HEK293 (cell line): ENCODE measurements around the gene RNF187.

Experiments used
- BCL11A ChIP-seq: fragments of 450-650 bp; formaldehyde crosslinking; IDR thresholded peaks from 2 replicates; pipeline ENCODE4 v1.5.1; 2016; ENCODE audit warnings: low read depth, missing biosample characterization, missing genetic modification characterization
- HOXC10 ChIP-seq: sonication (generic); formaldehyde crosslinking; IDR thresholded peaks from 2 replicates; pipeline ENCODE4 v1.8.1; 2023; ENCODE audit warnings: mild to moderate bottlenecking, missing genetic modification reagents
- RBAK ChIP-seq: fragments of 450-650 bp; formaldehyde crosslinking; IDR thresholded peaks from 2 replicates; pipeline ENCODE4 v1.5.1; 2016; ENCODE audit warnings: missing biosample characterization, missing genetic modification characterization
- YY1 ChIP-seq: fragments of 450-650 bp; formaldehyde crosslinking; IDR thresholded peaks from 2 replicates; pipeline ENCODE4 v1.5.1; 2018; ENCODE audit warnings: missing biosample characterization, missing genetic modification characterization
- ZBTB8A ChIP-seq: fragments of 450-650 bp; formaldehyde crosslinking; IDR thresholded peaks from 2 replicates; pipeline ENCODE4 v1.5.1; 2016; ENCODE audit warnings: missing biosample characterization, missing genetic modification characterization
- ZNF175 ChIP-seq: fragments of 450-650 bp; formaldehyde crosslinking; IDR thresholded peaks from 2 replicates; pipeline ENCODE4 v1.5.1; 2016; ENCODE audit warnings: missing biosample characterization, missing genetic modification characterization
- ZNF2 ChIP-seq: fragments of 450-650 bp; formaldehyde crosslinking; IDR thresholded peaks from 2 replicates; pipeline ENCODE4 v1.5.1; 2016; ENCODE audit warnings: missing biosample characterization, missing genetic modification characterization
- ZNF366 ChIP-seq: fragments of 450-650 bp; formaldehyde crosslinking; conservative IDR thresholded peaks from 2 replicates; pipeline ENCODE4 v1.5.1; 2016; ENCODE audit warnings: missing biosample characterization, missing genetic modification characterization
- ZNF404 ChIP-seq: fragments of 450-650 bp; formaldehyde crosslinking; IDR thresholded peaks from 2 replicates; pipeline ENCODE4 v1.5.1; 2017; ENCODE audit warnings: missing biosample characterization, missing genetic modification characterization
- ZNF433 ChIP-seq: fragments of 450-650 bp; formaldehyde crosslinking; IDR thresholded peaks from 2 replicates; pipeline ENCODE4 v1.5.1; 2016; ENCODE audit warnings: missing biosample characterization, missing genetic modification characterization, low read depth
- ZNF510 ChIP-seq: fragments of 450-650 bp; formaldehyde crosslinking; IDR thresholded peaks from 2 replicates; pipeline ENCODE4 v1.5.1; 2018; ENCODE audit warnings: mild to moderate bottlenecking, missing genetic modification characterization, missing biosample characterization; ENCODE audit not compliant: insufficient replicate concordance
- ZNF529 ChIP-seq: fragments of 450-650 bp; formaldehyde crosslinking; IDR thresholded peaks from 2 replicates; pipeline ENCODE4 v1.5.1; 2017; ENCODE audit warnings: missing genetic modification characterization, missing biosample characterization; ENCODE audit not compliant: insufficient replicate concordance
- ZNF624 ChIP-seq: fragments of 450-650 bp; formaldehyde crosslinking; IDR thresholded peaks from 2 replicates; pipeline ENCODE4 v1.5.1; 2017; ENCODE audit warnings: missing biosample characterization, missing genetic modification characterization
- ZNF776 ChIP-seq: fragments of 450-650 bp; formaldehyde crosslinking; IDR thresholded peaks from 2 replicates; pipeline ENCODE4 v1.5.0; 2017; ENCODE audit warnings: missing biosample characterization, missing genetic modification characterization, borderline replicate concordance
- ZNF843 ChIP-seq: fragments of 450-650 bp; formaldehyde crosslinking; IDR thresholded peaks from 2 replicates; pipeline ENCODE4 v1.5.1; 2016; ENCODE audit warnings: missing biosample characterization, missing genetic modification characterization
- TF ChIP-seq, protein P1 (sequence below): fragments of 450-650 bp; formaldehyde crosslinking; IDR thresholded peaks from 2 replicates; pipeline ENCODE4 v1.5.1; 2016; ENCODE audit warnings: missing biosample characterization, missing genetic modification characterization
- TF ChIP-seq, protein P2 (sequence below): fragments of 450-650 bp; IDR thresholded peaks from 2 replicates; pipeline ENCODE4 v1.5.1; 2018; ENCODE audit warnings: missing biosample characterization, mild to moderate bottlenecking, missing genetic modification characterization
- TF ChIP-seq, protein P3 (sequence below): fragments of 450-650 bp; formaldehyde crosslinking; IDR thresholded peaks from 2 replicates; pipeline ENCODE4 v1.5.1; 2016; ENCODE audit warnings: missing biosample characterization, missing genetic modification characterization
- TF ChIP-seq, protein P4 (sequence below): fragments of 450-650 bp; formaldehyde crosslinking; IDR thresholded peaks from 2 replicates; pipeline ENCODE4 v1.5.1; 2016; ENCODE audit warnings: missing biosample characterization, missing genetic modification characterization, low read depth
- TF ChIP-seq, protein P5 (sequence below): fragments of 450-650 bp; formaldehyde crosslinking; IDR thresholded peaks from 2 replicates; pipeline ENCODE4 v1.5.1; 2016; ENCODE audit warnings: missing biosample characterization, missing genetic modification characterization
- TF ChIP-seq, protein P6 (sequence below): fragments of 450-650 bp; formaldehyde crosslinking; IDR thresholded peaks from 2 replicates; pipeline ENCODE4 v1.5.1; 2017; ENCODE audit warnings: missing biosample characterization, missing genetic modification characterization

Gene RNF187

DNA sequence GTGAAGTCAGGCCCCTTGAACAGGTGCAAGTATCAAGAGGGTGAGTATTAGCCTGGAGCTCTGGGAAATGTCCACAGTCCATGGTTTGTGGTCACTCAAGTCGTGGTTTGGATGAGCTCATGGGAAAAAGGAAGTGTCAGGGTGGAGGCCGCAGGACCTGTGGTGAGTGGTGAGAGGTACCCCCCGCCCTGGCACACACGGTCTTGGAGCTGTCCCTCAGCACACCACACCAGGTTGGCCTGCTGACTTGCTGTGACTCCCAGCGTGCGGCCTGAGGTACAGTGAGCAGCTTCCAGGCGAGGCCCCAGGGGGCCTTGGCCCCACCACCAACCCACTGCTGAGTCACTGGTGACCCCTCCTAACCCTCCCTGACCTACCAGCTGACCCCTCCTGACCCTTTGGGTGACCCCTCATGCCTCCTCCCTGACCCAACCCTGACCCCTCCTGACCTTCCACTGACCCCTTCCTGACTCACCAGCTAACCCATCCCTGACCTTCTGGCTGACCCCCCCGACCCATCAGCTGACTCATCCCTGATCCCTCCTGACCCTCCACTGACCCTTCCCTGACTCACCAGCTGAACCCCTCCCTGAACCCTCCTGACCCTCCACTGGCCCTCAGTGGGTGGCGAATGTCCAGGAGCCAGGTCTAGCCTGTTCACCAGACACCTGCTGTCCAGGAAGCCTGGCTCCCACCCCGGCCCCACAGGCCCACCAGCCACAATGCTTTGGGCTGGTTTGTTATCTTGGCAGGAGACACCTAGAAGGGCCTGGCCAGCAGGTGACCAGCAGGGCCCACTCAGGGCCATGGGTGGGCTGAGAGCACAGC lies 34.8 kb upstream of the RNF187 start (continued):
- TF ChIP-seq, protein P1, sequence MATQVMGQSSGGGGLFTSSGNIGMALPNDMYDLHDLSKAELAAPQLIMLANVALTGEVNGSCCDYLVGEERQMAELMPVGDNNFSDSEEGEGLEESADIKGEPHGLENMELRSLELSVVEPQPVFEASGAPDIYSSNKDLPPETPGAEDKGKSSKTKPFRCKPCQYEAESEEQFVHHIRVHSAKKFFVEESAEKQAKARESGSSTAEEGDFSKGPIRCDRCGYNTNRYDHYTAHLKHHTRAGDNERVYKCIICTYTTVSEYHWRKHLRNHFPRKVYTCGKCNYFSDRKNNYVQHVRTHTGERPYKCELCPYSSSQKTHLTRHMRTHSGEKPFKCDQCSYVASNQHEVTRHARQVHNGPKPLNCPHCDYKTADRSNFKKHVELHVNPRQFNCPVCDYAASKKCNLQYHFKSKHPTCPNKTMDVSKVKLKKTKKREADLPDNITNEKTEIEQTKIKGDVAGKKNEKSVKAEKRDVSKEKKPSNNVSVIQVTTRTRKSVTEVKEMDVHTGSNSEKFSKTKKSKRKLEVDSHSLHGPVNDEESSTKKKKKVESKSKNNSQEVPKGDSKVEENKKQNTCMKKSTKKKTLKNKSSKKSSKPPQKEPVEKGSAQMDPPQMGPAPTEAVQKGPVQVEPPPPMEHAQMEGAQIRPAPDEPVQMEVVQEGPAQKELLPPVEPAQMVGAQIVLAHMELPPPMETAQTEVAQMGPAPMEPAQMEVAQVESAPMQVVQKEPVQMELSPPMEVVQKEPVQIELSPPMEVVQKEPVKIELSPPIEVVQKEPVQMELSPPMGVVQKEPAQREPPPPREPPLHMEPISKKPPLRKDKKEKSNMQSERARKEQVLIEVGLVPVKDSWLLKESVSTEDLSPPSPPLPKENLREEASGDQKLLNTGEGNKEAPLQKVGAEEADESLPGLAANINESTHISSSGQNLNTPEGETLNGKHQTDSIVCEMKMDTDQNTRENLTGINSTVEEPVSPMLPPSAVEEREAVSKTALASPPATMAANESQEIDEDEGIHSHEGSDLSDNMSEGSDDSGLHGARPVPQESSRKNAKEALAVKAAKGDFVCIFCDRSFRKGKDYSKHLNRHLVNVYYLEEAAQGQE (tag by site-specific recombination), result no peak
- no peak for TF ChIP-seq ZNF404 (tag by site-specific recombination)
- TF ChIP-seq ZNF175, result no peak
- TF ChIP-seq ZNF433 (tag by site-specific recombination), result no peak
- no peak for TF ChIP-seq YY1 (tag by site-specific recombination)
- TF ChIP-seq, protein P2, sequence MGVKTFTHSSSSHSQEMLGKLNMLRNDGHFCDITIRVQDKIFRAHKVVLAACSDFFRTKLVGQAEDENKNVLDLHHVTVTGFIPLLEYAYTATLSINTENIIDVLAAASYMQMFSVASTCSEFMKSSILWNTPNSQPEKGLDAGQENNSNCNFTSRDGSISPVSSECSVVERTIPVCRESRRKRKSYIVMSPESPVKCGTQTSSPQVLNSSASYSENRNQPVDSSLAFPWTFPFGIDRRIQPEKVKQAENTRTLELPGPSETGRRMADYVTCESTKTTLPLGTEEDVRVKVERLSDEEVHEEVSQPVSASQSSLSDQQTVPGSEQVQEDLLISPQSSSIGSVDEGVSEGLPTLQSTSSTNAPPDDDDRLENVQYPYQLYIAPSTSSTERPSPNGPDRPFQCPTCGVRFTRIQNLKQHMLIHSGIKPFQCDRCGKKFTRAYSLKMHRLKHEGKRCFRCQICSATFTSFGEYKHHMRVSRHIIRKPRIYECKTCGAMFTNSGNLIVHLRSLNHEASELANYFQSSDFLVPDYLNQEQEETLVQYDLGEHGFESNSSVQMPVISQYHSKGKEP (tag by site-specific recombination), result no peak
- no peak for TF ChIP-seq HOXC10 (CRISPR knock-in tag)
- TF ChIP-seq ZNF529 (tag by site-specific recombination), result no peak
- TF ChIP-seq ZNF510 (tag by site-specific recombination), result no peak
- no peak for TF ChIP-seq RBAK (tag by site-specific recombination)
- no peak for TF ChIP-seq ZNF624 (tag by site-specific recombination)
- TF ChIP-seq, protein P3, sequence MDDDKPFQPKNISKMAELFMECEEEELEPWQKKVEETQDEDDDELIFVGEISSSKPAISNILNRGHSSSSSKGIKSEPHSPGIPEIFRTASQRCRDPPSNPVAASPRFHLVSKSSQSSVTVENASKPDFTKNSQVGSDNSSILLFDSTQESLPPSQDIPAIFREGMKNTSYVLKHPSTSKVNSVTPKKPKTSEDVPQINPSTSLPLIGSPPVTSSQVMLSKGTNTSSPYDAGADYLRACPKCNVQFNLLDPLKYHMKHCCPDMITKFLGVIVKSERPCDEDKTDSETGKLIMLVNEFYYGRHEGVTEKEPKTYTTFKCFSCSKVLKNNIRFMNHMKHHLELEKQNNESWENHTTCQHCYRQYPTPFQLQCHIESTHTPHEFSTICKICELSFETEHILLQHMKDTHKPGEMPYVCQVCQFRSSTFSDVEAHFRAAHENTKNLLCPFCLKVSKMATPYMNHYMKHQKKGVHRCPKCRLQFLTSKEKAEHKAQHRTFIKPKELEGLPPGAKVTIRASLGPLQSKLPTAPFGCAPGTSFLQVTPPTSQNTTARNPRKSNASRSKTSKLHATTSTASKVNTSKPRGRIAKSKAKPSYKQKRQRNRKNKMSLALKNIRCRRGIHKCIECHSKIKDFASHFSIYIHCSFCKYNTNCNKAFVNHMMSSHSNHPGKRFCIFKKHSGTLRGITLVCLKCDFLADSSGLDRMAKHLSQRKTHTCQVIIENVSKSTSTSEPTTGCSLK (tag by site-specific recombination), result no peak
- no peak for TF ChIP-seq ZNF776
- TF ChIP-seq ZNF843 (tag by site-specific recombination), result no peak
- TF ChIP-seq, protein P4, sequence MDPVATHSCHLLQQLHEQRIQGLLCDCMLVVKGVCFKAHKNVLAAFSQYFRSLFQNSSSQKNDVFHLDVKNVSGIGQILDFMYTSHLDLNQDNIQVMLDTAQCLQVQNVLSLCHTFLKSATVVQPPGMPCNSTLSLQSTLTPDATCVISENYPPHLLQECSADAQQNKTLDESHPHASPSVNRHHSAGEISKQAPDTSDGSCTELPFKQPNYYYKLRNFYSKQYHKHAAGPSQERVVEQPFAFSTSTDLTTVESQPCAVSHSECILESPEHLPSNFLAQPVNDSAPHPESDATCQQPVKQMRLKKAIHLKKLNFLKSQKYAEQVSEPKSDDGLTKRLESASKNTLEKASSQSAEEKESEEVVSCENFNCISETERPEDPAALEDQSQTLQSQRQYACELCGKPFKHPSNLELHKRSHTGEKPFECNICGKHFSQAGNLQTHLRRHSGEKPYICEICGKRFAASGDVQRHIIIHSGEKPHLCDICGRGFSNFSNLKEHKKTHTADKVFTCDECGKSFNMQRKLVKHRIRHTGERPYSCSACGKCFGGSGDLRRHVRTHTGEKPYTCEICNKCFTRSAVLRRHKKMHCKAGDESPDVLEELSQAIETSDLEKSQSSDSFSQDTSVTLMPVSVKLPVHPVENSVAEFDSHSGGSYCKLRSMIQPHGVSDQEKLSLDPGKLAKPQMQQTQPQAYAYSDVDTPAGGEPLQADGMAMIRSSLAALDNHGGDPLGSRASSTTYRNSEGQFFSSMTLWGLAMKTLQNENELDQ (tag by site-specific recombination), result no peak
- TF ChIP-seq, protein P5, sequence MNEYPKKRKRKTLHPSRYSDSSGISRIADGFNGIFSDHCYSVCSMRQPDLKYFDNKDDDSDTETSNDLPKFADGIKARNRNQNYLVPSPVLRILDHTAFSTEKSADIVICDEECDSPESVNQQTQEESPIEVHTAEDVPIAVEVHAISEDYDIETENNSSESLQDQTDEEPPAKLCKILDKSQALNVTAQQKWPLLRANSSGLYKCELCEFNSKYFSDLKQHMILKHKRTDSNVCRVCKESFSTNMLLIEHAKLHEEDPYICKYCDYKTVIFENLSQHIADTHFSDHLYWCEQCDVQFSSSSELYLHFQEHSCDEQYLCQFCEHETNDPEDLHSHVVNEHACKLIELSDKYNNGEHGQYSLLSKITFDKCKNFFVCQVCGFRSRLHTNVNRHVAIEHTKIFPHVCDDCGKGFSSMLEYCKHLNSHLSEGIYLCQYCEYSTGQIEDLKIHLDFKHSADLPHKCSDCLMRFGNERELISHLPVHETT (tag by site-specific recombination), result no peak
- no peak for TF ChIP-seq ZBTB8A (tag by site-specific recombination)
- TF ChIP-seq BCL11A (tag by site-specific recombination), result peak; percentile 100
- TF ChIP-seq ZNF366 (tag by site-specific recombination), result no peak
- TF ChIP-seq, protein P6, sequence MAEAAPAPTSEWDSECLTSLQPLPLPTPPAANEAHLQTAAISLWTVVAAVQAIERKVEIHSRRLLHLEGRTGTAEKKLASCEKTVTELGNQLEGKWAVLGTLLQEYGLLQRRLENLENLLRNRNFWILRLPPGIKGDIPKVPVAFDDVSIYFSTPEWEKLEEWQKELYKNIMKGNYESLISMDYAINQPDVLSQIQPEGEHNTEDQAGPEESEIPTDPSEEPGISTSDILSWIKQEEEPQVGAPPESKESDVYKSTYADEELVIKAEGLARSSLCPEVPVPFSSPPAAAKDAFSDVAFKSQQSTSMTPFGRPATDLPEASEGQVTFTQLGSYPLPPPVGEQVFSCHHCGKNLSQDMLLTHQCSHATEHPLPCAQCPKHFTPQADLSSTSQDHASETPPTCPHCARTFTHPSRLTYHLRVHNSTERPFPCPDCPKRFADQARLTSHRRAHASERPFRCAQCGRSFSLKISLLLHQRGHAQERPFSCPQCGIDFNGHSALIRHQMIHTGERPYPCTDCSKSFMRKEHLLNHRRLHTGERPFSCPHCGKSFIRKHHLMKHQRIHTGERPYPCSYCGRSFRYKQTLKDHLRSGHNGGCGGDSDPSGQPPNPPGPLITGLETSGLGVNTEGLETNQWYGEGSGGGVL, result 0 out of 2 replicates have a peak, but pooled peaks have one; percentile 27
- TF ChIP-seq ZNF2 (tag by site-specific recombination), result no peak
